ENCODE data around the gene NGEF.

NGEF gene

DNA sequence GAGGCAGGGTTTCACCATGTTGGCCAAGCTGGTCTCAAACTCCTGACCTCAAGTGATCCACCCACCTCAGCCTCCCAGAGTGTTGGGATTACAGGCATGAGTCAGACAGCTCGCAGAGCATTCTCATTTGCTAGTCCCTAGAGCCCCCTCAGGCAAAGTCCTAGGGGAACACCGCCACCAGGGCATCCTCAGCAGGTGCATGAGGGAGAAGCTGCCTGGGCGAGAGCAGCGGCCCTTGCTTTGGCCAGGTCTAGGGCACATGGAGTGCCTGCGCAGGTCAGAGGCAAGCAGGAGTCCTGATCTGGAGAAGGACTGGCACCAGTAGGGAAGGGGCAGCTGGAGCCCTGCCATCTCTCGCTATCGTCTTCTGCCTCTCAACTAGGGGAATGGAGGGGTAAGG is 32.4 kb downstream of the NGEF start:
- DNase-seq (ENCODE audit: low read depth) = no peak
- TF ChIP-seq, protein P1, sequence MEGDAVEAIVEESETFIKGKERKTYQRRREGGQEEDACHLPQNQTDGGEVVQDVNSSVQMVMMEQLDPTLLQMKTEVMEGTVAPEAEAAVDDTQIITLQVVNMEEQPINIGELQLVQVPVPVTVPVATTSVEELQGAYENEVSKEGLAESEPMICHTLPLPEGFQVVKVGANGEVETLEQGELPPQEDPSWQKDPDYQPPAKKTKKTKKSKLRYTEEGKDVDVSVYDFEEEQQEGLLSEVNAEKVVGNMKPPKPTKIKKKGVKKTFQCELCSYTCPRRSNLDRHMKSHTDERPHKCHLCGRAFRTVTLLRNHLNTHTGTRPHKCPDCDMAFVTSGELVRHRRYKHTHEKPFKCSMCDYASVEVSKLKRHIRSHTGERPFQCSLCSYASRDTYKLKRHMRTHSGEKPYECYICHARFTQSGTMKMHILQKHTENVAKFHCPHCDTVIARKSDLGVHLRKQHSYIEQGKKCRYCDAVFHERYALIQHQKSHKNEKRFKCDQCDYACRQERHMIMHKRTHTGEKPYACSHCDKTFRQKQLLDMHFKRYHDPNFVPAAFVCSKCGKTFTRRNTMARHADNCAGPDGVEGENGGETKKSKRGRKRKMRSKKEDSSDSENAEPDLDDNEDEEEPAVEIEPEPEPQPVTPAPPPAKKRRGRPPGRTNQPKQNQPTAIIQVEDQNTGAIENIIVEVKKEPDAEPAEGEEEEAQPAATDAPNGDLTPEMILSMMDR (IDR thresholded peaks at IDR 0.05; ENCODE audit: low read depth, low read length, missing control alignments) = no peak
- in situ Hi-C loops (cut with HindIII; ENCODE audit: low sequenced_read_pairs) = no loop called here
- H3K4me3 ChIP-seq (ENCODE audit: low read depth, low read length) = no peak overlapping the region

- in situ Hi-C loops (cut with HindIII; ENCODE audit: low sequenced_read_pairs) = no loop called here
- no peak for DNase-seq (ENCODE audit: low read depth)
- TF ChIP-seq, protein P1 (IDR thresholded peaks at IDR 0.05; ENCODE audit: low read depth, low read length, missing control alignments) = peak; percentile 25
- H3K4me3 ChIP-seq (ENCODE audit: low read depth, low read length) = no peak overlapping the region
Observed at GRCh38 chr2:232979871-232980461, 33.1 kb downstream of the NGEF start.

DNA sequence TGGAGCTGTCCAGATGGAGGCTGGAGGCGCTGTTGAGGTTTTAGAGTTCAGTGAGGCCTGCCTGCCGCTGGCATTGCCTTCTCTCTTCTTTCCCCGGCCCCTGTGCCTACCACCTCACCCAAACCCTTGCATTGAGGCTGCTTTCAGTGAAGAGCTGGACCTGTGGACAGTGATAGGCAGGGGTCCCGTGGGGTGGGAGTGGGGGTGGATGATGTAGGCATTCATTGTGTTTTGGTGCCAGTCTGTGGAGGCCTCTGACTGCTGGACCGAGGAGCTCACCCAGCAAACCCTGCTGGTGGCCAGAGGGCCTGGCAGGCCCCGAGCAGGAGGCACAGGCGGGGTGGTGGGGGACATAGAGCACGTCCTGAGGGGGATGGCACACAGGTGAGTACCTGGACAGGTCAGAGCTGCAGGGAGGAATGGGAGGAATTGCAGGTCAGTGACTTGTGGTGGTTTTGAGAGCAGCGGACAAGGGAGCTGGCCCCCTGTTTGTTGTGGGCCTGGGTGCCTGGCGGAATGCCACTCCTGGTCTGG is 35.6 kb downstream of the NGEF start:
- in situ Hi-C loops (cut with HindIII; ENCODE audit: low sequenced_read_pairs) = no loop called here
- no peak overlapping the region for H3K4me3 ChIP-seq (ENCODE audit: low read depth, low read length)

GRCh38 chr2:232976666-232977437 is 36.2 kb downstream of the NGEF start:
- in situ Hi-C loops (cut with HindIII; ENCODE audit: low sequenced_read_pairs) = no loop called here
- no peak overlapping the region for H3K4me3 ChIP-seq (ENCODE audit: low read depth, low read length)
- no peak for DNase-seq (ENCODE audit: low read depth)
- TF ChIP-seq, protein P1 (IDR thresholded peaks at IDR 0.05; ENCODE audit: low read depth, low read length, missing control alignments) = no peak

More for the DNA sequence above, 35.6 kb downstream of the NGEF start:
- no peak for DNase-seq (ENCODE audit: low read depth)
- TF ChIP-seq, protein P1 (IDR thresholded peaks at IDR 0.05; ENCODE audit: low read depth, low read length, missing control alignments) = no peak

DNA sequence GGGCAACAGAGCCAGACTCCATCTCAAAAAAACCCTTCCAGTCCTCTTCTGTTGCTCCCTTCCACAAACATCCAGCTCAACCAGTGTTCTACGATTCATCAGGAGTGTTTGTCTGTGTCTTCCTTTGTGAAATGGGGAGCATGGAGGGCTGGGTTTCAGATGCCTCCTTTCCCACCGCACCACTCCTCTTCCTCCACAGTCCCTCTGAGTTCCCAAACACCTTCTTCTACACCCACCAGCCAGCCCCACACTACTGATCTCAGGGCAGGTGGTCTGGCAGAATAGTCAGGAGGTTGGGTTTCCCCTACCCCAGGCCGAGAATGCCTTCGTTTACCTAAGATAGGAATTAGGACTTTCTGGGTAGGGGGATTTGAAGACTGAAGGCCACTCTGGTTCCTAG is 36.9 kb downstream of the NGEF start:
- no peak for DNase-seq (ENCODE audit: low read depth)
- no peak overlapping the region for H3K4me3 ChIP-seq (ENCODE audit: low read depth, low read length)
- TF ChIP-seq, protein P1 (IDR thresholded peaks at IDR 0.05; ENCODE audit: low read depth, low read length, missing control alignments) = no peak
- in situ Hi-C loops (cut with HindIII; ENCODE audit: low sequenced_read_pairs) = no loop called here

DNA sequence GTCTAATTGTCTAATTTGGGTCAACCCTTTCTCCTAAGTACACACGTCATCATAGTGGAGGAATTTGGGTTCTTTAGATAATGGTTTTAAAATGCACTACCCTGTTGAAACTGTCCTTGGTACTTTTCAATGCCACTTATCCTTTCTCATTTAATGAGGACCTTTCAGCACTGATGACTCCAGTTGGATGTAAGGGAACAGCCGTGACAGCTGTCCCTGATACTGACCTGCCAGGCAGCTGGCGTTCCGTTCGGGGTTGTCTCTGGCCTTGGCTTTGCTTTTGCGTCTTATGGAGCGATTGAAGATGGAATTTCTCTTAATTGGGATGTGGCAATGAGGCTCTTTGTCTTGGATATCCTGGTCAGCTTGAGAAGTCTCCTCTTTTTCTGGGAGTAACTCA is 38.7 kb downstream of the NGEF start:
- DNase-seq (ENCODE audit: low read depth) = no peak
- TF ChIP-seq, protein P1 (IDR thresholded peaks at IDR 0.05; ENCODE audit: low read depth, low read length, missing control alignments) = no peak
- no peak overlapping the region for H3K4me3 ChIP-seq (ENCODE audit: low read depth, low read length)
- in situ Hi-C loops (cut with HindIII; ENCODE audit: low sequenced_read_pairs) = no loop called here
